M059J (cell line): ENCODE data around the gene STAT4. TPM values are rescaled to one million over a fixed set of nuclear protein-coding genes. Genes with fewer than 3 reads are reported as not detected.

ENCODE experiments used
- DNase-seq: peaks from one replicate; pipeline ENCODE4 v3.0.0-alpha.2; 2012; ENCODE audit warnings: low read depth
- total RNA-seq: library from RNA; depleted of rRNA; stranded (reverse); fragments of >200 nt; shearing (Covaris generic); gene quantifications from 2 replicates; pipeline ENCODE4 v1.2.3, GENCODE V29; 2014

The STAT4 gene
- total RNA-seq, 1 experiment from 2014 or later = 0.37 TPM

DNA sequence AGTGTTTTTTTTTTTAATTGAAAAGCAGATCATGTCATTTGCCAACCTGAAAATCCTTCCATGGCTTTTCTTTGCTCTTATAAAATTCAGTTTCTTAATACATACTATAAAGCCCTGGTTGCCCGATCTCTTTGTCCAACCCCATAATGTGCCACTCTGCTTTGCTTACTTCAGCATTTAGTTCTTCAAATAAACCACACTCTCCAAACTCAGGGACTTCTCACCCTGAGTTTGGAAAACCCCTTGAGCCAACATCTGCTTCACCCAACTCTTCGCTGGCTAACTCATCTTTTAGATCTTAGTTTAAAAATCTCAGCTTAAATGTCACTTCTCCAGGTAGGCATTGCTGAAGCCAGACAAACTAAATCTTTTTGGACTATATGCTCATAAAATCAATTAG, 135.6 kb downstream of the STAT4 start:
- DNase-seq = no peak

DNA sequence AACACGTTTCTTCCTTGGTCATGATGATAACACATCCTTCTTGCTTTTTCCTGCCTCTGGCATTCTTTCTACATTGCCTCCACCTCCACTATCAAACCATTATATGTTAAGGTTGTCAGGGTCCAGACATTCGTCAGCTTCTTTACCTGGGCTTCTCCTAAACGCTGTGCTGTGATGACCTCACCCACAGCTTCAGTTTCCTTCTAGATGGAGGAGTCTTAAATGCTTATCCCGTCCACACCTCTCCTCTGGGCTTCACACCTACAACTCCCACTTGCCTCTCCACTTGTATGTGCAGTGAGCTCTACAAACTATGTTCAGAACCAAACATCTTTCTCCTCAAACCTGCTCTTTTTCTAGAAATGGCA, 136.2 kb downstream of the STAT4 start:
- no peak for DNase-seq

DNA sequence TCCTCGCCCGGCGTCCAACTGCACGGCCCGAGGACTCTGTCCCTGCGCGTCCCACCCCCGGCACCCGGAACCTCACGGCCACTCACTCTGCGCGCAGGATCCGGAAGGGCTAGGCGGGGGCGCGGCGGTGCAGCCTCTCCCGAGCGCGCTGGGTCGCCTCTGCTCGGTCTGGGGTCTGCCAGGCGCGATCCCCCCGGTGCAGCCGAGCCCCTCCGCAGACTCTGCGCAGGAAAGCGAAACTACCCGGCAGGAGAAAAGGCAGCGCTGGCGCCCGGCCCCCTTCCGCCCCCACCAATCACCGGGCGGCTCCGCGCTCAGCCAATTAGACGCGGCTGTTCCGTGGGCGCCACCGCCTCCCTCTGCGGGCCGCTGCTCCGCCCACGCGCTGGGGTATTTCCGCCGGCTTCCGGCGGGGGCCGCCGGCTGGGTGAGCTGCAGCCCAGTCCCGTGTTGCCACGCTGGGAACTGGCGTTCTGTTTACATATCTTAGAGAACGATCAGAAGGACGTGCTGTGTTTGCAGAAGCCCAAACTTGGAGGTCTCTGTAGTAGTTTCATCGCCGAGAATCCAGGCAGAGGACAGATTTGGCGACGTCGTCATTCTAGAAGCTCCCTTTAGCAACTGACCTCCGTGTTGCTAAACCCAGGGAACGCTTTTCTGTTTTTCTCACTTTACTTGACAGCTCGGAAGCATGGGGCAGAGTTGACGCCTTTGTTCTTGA, 136.7 kb downstream of the STAT4 start, which contains the start of gene STAT1:
Gene STAT1 (minus strand): TSS at position 240 of the 721 bp plus-strand sequence. CDS start 4,168 bp downstream, outside the sequence.
- DNase-seq = peak; percentile 89

DNA sequence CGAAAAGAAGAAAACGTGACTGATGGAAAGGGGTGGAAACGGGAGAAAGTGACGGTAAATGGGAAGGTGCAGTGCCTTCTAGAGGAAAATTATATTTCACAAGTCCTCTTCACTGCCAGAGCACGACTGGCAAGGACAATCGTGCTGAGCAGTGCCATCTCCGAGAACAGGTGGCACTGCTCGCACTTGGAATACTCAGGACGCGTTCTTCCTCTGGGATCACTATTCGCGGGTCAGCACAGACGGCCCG, 137.2 kb downstream of the STAT4 start:
- DNase-seq = no peak

DNA sequence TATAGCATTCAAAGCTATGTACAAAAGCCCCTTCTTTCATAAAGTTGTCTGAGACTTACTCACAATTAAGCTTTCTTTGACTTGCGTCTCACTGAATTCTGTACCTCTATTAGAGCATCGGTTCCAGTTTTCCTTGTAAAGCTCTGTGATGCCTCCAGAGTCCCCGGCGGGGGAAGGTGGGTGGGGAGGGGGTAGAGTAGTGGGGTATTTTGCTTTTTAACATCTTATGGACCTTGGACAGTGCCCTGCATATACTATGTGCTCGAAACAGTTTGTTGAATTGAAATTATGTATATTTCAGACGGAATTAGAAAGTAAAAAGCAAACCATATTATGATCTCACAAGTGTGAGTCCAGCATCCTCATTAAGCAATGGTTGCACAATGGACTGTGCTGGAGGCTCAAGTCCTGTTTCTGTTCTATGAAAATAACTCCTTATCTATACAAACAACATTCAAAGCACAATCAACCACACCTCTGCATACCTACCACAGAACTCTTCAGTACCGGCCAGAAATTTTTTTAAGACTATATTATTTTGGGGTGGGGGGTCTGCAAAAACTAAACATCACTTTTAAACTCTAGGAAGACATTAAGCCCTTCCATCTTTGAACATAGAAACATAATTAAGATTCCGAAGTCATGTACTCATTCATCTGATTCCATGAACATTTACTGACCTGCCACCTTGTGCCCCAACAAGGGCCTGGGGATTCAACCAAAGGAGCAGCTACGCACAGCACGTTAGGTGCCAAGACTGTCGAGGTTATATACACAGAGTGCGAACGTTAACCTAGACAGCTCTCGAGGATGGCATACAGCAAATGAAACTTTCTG, 137.7 kb downstream of the STAT4 start:
- no peak for DNase-seq

DNA sequence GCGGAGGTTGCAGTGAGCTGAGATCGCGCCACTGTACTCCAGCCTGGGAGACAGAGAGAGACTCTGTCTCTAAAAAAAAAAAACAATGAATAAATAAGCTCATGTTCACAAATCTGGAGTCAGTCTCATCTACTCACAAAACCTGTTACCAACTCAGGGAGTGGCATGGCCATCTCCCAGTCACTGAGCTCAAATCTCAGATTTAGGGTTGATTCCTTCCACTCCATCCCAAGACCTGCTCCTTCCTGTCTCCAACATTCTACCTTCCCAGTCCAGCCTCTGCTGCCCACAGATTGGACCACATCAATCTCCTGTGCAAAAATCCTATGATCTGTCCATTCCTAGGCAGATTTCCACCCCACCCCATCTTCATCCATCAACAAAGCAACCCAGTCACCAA, 138.4 kb downstream of the STAT4 start:
- DNase-seq = no peak

DNA sequence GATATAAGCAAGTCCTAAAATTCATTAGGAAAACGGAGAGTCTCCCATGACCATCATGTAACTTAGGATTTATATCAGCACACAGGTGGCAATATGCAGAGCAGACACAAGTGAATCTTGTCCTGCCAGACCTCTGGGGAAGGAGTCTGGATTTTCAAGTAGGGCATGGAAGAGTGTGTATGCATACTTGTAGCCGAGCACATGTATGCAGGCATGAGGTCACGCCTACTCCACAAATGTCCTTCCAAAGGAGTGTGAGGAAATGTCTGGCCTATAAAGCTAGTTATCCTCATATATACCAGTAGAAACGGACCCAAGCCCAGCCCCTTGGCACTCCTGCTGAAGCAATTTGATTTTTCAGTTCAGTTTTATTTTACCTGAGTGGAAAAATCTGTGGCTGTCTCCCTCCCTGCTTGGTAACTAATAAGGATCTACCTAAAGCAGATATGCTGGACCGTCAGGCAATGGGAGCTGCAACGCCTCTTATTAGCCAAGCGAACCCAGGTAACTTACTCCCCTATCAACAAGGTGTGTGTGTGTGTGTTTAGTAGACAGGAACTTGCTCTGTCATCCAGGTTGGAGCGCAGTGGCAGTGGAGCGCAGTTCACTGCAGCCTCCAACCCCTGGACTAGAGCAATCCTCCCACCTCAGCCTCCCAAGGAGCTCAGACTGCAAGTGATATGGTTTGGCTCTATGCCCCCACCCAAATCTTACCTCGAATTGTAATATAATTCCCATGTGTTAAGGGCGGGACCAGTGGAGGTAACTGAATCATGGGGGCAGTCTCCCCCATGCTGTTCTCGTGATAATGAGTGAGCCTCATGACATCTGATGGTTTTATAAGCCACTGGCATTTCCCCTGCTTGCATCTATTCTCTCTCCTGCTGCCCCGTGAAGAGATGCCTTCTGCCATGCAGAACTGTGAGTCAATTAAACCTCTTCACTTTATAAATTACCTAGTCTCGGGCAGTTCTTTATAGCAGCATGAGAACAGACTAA, 139.6 kb downstream of the STAT4 start:
- DNase-seq = no peak

DNA sequence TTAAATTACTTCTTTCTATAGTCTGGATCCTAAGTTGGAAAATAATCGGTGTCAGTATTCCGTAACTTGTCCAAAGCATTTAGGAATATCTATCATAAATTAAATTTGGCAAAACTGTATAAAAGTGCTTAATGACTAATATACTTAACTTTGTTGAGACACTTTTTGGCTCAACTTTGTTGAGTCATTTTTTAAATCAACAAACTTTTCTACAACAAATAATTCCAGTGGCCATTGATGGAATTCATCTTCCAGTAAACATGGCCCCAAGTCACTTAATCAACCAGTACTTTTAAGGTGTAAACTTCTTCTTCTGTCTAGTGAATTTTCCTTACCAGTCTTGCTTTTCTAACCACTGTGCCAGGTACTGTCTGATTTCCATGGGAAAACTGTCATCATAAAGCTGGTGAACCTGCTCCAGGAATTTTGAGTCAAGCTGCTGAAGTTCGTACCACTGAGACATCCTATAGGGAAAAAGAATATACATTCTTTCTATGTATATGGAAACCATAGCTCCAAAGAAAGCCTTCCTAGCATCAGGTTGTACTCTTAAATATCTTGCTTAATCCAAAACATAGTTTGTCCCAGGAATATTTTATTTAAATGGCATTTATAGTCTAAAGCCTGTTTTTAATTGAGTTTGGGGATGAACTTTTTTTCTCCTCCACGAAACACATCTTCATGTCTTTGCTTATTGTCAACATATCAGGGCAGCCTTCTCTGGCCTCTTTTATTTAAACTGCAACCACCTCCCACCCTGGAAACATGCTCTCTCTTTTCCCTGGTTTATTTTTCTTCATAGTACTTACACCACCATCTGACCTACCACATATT, 141.0 kb downstream of the STAT4 start:
- DNase-seq = peak; percentile 44

DNA sequence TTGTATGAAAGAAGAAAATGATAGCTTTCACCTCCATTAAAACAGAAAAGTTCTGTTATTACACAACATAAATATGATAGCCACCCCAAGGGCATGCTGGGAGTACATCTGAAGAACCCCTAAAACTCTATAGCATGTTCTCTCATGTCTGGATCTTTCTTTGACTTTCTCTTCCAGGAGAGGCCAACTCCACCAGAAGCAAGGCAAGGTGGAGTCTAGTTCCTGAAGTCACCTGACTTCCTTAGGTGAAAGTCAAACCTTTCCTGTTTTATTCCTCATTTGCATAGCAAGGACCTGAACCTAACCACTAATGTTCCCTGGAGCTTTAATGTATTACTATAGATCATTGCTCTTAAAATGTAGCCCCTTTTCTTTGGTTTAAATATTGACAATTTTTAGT, 142.5 kb downstream of the STAT4 start:
- DNase-seq = no peak

DNA sequence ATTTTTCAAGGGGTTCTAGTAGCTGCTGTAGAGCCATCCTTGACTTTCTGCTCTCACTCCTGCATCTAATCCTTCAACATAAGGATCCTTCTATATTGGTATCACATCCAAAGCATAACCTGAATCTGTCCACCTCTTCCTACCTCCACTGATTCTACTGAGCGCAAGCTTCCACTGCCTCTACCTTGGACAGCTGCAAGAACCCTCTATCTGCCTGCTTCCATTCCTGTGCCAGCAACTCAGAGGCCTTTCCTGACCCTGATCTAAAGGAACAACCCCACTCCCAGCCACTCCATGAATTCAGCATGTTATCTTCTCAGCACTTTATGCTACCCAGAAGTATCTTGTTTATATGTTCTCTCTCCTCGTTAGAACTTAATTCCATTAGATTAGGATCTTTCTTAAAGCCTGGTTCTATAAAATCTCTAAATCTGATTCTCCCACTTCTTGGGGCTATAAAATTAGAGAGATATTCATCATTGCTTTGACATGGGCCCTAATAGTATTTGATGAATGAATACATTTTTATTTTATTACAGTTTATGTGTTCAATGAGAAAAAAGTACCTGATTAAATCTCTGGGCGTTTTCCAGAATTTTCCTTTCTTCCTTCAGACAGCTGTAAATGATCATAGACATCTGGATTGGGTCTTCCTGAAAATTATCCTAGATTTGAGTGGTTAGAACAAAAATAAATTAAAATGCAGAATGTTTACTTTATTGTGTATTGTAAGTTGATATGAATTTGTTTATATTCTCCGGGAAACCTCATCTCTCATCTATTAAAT, 143.6 kb downstream of the STAT4 start:
- DNase-seq = no peak

DNA sequence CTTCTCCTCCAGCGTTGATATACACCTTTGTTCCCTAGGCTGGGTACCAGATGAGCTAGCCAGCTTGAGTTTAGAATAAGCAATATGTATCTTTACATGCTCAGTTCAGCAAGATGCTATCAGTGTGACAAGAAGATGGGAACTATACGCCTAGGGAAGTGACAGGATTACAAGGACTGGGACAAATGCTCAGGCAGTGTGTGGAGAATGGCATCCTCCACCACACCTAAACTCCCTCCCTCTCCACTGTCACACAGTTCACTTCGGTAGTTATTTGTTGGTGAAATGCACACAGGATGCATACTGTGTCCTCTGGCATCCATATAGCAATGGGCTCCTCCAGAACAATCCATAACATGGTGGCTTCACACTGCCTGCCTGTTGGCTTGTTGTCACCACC, 144.5 kb downstream of the STAT4 start:
- no peak for DNase-seq

DNA sequence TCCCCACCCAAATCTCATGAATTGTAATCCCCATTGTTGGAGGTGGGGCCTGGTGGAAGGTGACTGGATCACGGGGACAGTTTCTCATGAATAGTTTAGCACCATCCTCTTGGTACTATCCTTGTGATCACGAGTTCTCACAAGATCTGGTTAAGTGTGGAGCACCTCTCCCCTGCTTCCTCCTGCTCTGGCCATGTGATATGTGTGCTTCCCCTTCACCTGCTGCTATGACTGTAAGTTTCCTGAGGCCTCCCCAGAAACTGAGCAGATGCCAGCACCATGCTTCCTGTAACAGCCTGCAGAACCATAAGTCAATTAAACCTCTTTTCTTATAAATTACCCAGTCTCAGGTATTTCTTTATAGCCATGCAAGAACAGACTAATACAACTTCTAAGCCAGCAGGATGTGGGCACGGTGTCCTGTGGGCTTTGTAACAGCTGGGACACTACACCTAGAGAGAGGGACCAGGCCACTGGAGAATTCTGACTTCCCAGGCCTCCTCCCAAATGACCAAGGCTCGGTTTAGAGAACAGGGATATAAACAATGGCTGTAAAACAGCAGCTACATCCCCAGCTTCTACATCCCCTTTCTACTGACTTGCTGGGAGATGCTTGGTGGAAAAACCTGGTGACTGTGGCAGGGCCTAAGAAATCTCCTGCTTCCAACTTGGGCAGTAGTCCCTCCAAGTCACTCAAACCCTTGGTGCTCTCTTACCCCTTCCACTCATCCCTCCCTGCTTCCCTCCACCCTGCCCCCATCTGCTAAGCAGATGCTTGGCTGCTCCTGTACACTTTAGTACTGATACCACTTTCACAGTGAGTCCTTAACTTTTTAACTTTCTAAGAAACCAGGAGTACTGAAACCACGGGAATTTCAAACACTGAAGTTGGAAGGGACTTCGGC, 147.1 kb downstream of the STAT4 start:
- DNase-seq = no peak

DNA sequence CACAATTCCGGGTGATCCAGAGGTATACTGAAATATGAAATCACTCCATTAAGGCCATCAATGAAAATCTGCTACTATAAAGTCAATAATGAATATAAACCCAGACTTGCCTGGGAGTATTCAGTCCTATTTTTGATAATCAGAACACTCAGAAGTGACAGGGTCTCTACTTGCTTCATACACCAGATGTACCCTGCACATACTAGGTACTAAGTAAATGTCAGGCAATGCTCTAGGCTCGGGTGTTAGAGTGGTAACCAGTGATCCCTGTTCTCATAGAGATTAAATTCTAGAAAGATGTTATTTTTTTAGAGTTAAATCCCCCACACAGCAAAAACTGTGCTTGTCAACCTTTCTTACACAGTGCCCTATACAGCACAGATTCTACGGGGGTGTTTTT, 149.2 kb downstream of the STAT4 start:
- DNase-seq = no peak

DNA sequence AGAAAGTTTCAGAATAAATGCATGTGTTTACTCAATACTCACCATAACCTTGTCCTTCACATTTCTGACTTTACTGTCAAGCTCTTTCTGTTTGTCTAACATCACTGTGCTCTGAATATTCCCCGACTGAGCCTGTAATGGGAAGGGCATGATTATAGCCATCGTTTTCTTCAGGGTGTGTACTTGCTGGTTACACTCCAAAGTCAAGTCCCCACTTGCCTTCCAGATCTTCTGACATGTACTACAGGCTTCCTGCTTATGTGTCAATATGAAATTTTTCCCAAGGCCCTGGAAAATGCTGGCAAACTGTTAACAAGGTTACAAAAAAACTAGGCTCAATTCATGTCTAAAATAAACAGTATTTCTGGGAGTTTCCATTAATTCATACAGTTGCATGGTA, 149.8 kb downstream of the STAT4 start:
- DNase-seq = no peak

DNA sequence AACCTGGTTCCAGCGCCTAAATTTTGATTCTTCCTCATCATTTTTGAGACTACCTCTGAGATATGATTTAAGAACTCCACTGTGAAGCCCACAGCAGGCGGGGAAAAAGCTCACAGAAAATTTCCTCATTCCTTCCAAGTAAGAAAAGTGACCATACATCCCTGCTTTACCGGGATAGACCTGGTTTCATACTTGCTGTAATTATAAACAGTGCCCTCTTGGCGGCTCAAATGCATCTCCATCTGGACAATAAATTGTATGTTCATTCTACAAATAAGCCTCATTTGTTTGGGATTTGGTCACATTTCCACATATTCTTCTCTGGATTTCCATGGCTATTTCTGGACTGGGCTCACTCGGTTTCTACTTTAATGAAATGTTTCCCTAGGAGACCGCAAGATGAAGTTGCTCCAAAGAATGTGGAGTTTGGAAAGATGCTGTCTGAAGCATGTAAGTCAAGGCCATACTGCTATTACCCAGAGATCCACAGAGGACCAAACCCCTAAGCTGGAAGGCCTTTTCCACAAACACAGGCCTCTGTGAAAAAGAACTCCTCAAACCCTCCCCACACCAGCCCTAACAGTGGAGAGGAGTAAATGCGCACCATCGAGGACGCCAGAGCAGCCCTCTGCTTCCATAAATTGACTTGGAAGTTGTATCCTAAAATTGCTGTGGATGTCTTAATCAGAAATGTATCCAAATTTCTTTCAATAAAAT, 150.7 kb downstream of the STAT4 start:
- DNase-seq = no peak

DNA sequence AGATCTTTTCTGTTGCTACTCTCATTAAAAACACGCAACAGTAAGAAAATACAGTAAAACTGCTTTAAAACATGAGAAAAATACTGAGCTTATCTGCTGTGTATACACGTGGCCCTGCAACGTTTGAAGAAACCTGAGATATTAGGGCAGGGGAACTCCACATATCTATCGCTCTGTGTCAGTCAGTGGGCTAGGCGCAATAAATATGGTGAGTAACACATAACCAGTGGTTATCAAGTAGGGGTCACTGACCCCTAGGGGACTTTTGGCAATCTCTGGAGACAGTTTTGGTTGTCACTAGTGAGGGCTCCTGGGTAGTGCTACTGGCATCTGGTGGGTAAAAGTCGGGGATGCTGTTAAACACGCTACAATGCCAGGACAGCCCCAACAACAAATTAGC, 151.7 kb downstream of the STAT4 start:
- DNase-seq = no peak

DNA sequence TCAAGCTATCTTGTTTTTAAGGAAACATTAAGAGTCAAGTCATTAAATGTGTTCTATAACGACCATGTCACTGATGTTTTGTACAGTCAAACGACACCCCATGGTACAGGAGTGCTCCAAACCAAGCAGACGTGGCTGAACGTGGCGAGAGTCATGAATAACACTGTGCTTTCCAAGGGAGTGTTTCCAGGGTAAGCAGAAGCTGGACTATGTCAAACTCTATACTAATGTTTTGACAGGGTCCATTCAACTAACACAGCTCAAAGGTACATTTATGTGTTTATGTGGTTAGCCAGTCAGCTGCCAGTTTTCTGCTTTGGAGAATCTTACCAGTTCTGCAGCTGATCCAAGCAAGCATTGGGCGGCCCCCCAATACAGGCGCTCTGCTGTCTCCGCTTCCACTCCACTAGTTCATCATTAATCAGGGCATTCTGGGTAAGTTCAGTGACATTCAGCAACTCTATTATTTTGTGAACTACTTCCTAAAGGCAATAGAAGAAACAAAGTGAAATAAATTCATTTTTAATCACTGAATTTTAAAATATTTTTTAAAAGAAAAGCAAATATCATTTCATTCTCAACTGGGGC, 153.2 kb downstream of the STAT4 start:
- no peak for DNase-seq

DNA sequence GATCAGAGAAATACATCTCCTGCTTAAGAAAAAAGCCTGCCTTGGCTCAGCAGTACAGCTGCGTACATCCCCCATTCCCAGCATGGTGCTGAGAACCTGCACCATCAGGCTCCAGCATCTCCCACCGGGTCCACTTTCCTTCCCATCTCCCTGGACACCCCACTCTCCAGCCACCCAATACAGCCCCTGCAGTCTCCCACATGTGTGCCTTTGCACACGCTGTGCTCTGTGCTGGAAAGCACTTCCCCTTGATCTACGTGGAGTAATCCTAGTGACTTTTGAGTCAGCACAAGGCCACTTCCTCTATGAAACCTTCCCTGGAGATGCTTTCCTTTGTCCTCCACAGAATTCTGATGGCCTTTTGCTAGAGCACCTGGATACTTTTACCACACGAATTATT, 153.8 kb downstream of the STAT4 start:
- DNase-seq = no peak
